ENCODE measurements around the gene SCARB2. TPM values are rescaled to one million over a fixed set of nuclear protein-coding genes. Genes with fewer than 3 reads are reported as not detected.

SCARB2 gene
- total and polyA plus RNA-seq, 2 experiments from 2014 or later, result 17.7 to 41.0 TPM

GRCh38 chr4:76206222-76206942, 7.2 kb downstream of the SCARB2 start (continued):
- no peak for TF ChIP-seq ZNF462 (CRISPR knock-in tag; IDR thresholded peaks at IDR 0.05)
- TF ChIP-seq ZNF114 (CRISPR knock-in tag; IDR thresholded peaks at IDR 0.05), result no peak

- TF ChIP-seq JUNB (IDR thresholded peaks at IDR 0.05; ENCODE audit: unreplicated experiment) (no peak), EZH2 (IDR thresholded peaks at IDR 0.05; ENCODE audit: low read depth, unreplicated experiment) (no peak), NANOG (IDR thresholded peaks at IDR 0.05; ENCODE audit: borderline replicate concordance) (no peak), ZNF331 (CRISPR knock-in tag; IDR thresholded peaks at IDR 0.05; ENCODE audit: low read depth) (no peak), CREB1 (CRISPR knock-in tag; IDR thresholded peaks at IDR 0.05; ENCODE audit: low read depth) (no peak), REST (IDR thresholded peaks at IDR 0.05; ENCODE audit: unreplicated experiment) (no peak)
- Mint-ChIP-seq H3K4me3 (no peak overlapping the region), H3K9me3 (no peaks in the 10 kb centered on the region), H3K27me3 (ENCODE audit: insufficient read depth, low read depth, poor library complexity) (no peaks in the 10 kb centered on the region), H3K36me3 (ENCODE audit: low read depth) (no peaks in the 10 kb centered on the region), H3K27ac (no peak overlapping the region), H3K4me1 (peaks cover 11% of the 10 kb centered on the region)
- no peaks in the 10 kb centered on the region for H3F3A ChIP-seq (replicated peaks; ENCODE audit: low read depth)
- H4K20me1 ChIP-seq (replicated peaks; ENCODE audit: insufficient read depth), result 0 out of 2 replicates have a peak, but pooled peaks cover 11% of the 10 kb centered on the region
- H3K4me3 ChIP-seq, result no peak overlapping the region
- no peaks in the 10 kb centered on the region for H3K36me3 ChIP-seq (ENCODE audit: insufficient read depth)
- DNase-seq (ENCODE audit: low spot score), result no peak
- peaks cover 41% of the 10 kb centered on the region for H3K79me2 ChIP-seq (replicated peaks; ENCODE audit: insufficient read depth)
- H3K27ac ChIP-seq (ENCODE audit: low read depth), result no peak overlapping the region
- no peaks in the 10 kb centered on the region for H3K27me3 ChIP-seq (ENCODE audit: insufficient read depth)
- no peaks in the 10 kb centered on the region for H3K9me2 ChIP-seq (ENCODE audit: insufficient read depth)
- no peak overlapping the region for H3K4me2 ChIP-seq
- H2AFZ ChIP-seq, result no peak overlapping the region
- no peak for ATAC-seq
- peaks cover 3% of the 10 kb centered on the region; the same call in 1 of the 2 replicates for H3K4me1 ChIP-seq (ENCODE audit: insufficient read depth)
These were observed 8.1 kb downstream of the SCARB2 start for GRCh38 chr4:76205476-76205875.
